ENCODE results near the gene FAM20C.
"Not testable (repeated sequence)": the region's sequence is repeated elsewhere in the genome, so short reads cannot be mapped to it uniquely, and the experiment has no call there.

Gene FAM20C

GRCh38 chr7:294440-295154 is 102.2 kb downstream of the FAM20C start:
- no peak for DNase-seq (ENCODE audit: low spot score)

- DNase-seq (ENCODE audit: low spot score) = no peak
Measured at GRCh38 chr7:295155-296154, 103.1 kb downstream of the FAM20C start.

GRCh38 chr7:296373-296945 is 104.1 kb downstream of the FAM20C start:
- no peak for DNase-seq (ENCODE audit: low spot score)

GRCh38 chr7:297141-297540 is 104.8 kb downstream of the FAM20C start:
- DNase-seq (ENCODE audit: low spot score) = not testable (repeated sequence)

- no peak for DNase-seq (ENCODE audit: low spot score)
Measured at GRCh38 chr7:297611-298374, 105.4 kb downstream of the FAM20C start.

DNA sequence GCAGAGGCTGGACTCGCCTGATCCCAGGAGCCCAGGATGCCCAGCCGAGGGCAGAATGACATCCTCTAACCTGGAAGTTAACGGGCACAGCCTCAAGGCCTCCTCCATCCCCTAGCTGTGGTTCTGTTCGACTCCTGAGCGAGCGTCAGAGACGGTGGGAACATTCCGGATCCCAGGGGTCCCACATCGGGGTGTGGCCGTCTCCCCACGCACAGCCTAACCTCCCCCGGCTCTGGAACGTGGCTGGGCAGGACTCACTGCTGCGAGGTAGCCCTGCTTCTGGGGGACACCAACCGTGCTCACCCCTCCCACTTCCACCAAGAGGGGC is 106.0 kb downstream of the FAM20C start:
- DNase-seq (ENCODE audit: low spot score) = no peak

DNA sequence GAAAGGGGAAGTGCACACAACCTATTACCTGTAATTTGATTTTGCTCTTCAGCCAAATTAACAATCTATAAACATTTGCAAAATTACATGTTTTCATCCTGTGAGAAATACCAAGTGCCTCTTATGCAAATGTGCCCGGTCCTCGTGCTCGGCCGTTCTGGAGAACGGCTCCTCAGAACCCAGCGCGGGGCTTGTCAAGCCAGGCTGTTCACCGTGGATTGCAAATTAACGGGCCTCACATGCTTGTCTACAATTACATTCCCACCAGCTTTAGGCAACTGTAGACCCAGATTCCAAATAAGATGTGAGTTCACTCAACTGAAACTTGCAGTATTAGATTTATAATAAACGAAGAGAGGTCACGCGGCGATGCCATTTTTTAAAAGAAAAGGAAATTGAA is 106.4 kb downstream of the FAM20C start:
- no peak for DNase-seq (ENCODE audit: low spot score)

GRCh38 chr7:299169-299568 is 106.8 kb downstream of the FAM20C start:
- DNase-seq (ENCODE audit: low spot score) = no peak

GRCh38 chr7:299628-300027 is 107.3 kb downstream of the FAM20C start:
- DNase-seq (ENCODE audit: low spot score) = no peak

DNA sequence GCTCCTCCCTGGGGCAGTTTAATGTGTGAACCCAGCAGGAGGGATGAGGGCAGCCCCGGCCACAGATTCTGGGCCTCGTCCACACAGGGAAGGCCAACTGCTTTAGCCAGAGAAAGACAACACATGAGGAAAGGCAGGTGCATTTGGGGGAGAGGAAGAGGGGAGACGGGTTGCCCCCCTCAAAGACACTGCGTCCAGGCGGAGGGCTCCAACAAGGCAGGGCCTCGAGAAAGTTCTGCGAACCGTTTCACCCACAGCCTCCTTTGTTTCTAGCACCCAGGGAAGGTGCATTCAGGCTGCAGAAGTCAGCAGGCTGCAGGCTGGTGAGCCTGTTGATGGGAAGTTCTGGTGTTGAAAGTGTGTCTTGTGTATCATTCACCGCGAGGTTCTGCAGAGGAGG is 107.7 kb downstream of the FAM20C start:
- DNase-seq (ENCODE audit: low spot score) = no peak

- no peak for DNase-seq (ENCODE audit: low spot score)
Measured at GRCh38 chr7:300546-301290, 108.3 kb downstream of the FAM20C start.

GRCh38 chr7:301291-302053 is 109.1 kb downstream of the FAM20C start:
- no peak for DNase-seq (ENCODE audit: low spot score)

DNA sequence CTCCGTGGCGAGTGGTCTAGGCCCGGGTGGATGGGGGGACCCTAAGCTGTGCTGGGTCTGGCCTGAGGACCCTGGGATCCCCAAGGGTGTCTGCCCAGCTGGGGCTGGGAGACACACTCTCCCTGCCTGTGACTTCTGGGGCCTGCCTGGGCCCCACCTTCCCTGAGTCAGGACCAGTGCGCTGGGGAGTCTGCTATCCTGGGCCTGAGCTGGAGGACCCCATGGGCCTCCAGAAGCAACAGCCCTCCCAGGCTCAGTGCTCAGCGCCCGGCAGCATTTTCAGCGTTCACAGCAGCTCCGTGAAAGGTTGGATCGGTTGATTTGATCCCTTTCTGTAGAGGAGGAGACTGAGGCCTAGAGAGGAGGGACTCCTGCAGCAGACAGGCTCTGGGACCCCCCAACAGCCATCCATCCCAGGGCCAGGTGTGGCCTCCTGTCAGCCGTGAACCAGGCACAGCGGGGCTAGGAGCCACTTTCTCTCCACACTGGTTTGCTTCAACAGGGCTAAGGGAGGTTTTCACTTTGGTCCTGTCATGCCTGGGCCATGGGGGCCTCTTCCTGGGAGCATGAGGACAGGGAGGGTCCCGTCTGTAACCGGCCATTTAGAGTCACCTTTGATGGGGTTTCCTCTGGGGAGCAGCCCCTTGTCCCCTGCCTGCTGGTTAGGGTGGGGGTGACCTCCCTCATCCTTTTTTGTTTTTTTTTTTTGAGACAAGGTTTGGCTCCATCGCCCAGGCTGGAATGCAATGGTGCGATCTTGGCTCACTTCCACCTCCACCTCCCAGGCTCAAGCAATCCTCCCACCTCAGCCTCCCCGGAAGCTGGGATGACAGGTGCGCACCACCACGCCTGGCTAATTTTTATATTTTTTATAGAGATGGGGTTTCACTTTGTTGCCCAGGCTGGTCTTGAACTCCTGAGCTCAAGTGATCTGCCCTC is 110.0 kb downstream of the FAM20C start:
- no peak for DNase-seq (ENCODE audit: low spot score)

- no peak for DNase-seq (ENCODE audit: low spot score)
Measured at GRCh38 chr7:303425-303824, 111.1 kb downstream of the FAM20C start.

DNA sequence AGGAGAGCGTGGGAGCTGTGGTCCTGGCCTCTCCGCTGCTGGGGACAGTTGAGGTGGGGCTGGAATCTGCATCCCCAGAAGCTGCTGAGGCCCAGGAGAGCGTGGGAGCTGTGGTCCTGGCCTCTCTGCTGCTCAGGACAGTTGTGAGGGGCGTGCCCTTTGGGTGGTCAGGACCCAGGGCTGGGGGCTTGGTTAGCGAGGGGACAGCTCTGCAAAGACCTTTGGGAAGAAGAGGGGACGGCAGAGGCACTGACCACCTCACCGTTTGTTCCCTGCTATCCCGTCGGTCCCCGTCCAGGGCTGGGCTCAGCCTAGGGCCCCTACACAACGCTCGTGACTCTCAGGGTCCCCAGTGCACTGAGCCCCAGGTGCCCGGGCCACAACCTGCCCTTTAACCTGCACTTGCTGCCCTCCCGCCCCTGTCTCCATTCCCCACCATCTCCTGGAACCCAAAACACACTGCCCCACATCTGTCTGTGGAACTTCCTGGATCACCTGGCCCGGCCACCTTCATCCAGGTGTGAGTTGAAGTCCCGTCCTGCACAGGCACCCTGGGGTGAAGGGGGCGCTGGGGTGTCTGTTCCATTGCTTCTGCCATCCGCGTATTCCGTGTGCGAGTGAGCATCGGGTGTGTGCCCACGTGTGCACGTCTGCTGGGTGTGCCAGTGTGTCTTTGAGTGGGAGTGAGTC is 111.7 kb downstream of the FAM20C start:
- DNase-seq (ENCODE audit: low spot score) = no peak

GRCh38 chr7:304574-305409 is 112.4 kb downstream of the FAM20C start:
- no peak for DNase-seq (ENCODE audit: low spot score)

- DNase-seq (ENCODE audit: low spot score) = no peak
Measured at GRCh38 chr7:305410-306151, 113.2 kb downstream of the FAM20C start.

Data from COLO829 (cell line).